Activated CD8-positive, alpha-beta memory T cell treated with anti-CD3 and anti-CD28 coated beads for 4 hours (primary cell): ENCODE results near the gene THOC2.
A peak's percentile ranks its signal among the peaks of the same experiment; 100 is the strongest.
"Not testable (repeated sequence)": the region's sequence is repeated elsewhere in the genome, so short reads cannot be mapped to it uniquely, and the experiment has no call there.

Experiments used
- DNase-seq, 2 donors: peaks; one replicate each; pipeline ENCODE4 v3.0.0-alpha.2; 2020; ENCODE audit warnings: low read depth in 2 of 2

Gene THOC2, protein sequence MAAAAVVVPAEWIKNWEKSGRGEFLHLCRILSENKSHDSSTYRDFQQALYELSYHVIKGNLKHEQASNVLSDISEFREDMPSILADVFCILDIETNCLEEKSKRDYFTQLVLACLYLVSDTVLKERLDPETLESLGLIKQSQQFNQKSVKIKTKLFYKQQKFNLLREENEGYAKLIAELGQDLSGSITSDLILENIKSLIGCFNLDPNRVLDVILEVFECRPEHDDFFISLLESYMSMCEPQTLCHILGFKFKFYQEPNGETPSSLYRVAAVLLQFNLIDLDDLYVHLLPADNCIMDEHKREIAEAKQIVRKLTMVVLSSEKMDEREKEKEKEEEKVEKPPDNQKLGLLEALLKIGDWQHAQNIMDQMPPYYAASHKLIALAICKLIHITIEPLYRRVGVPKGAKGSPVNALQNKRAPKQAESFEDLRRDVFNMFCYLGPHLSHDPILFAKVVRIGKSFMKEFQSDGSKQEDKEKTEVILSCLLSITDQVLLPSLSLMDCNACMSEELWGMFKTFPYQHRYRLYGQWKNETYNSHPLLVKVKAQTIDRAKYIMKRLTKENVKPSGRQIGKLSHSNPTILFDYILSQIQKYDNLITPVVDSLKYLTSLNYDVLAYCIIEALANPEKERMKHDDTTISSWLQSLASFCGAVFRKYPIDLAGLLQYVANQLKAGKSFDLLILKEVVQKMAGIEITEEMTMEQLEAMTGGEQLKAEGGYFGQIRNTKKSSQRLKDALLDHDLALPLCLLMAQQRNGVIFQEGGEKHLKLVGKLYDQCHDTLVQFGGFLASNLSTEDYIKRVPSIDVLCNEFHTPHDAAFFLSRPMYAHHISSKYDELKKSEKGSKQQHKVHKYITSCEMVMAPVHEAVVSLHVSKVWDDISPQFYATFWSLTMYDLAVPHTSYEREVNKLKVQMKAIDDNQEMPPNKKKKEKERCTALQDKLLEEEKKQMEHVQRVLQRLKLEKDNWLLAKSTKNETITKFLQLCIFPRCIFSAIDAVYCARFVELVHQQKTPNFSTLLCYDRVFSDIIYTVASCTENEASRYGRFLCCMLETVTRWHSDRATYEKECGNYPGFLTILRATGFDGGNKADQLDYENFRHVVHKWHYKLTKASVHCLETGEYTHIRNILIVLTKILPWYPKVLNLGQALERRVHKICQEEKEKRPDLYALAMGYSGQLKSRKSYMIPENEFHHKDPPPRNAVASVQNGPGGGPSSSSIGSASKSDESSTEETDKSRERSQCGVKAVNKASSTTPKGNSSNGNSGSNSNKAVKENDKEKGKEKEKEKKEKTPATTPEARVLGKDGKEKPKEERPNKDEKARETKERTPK (N-terminal part only)

DNA sequence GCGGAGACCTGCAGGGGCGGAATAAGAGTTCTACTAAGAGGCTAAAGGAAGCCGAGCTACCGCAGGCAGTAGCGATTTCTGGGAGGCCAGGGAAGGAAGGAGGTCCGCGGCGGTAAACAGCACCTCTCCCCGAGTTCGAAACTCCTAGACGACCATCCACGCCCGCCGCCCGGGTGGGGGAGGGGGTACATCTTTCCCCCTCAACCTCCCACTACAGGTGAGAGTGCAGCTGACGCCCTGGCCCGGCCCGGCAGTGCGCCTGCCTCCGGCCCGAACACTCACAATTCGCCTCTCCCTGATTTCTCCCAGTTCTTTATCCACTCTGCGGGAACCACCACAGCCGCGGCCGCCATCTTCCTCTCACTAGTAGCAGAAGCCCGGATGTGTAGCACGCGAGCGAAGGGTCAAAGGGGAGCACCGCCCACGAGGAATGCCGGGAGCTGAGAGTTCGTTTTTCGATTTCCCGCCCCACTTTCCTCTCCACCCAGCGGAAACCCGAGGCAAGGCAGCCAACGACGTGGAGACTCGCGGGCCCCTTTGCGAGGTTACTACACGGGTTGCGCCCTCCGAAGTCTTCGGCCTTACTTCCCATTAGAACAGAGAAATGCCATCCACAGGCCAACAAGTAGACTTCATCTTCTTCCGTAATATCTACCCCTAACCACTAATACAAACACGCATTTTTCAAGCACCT lies at the start of gene THOC2:
Gene THOC2, minus strand, starts transcription at position 383 of the 694 bp plus-strand sequence. Its CDS starts 30 bp downstream, at position 353.
- peak; percentile 54 to 62 for DNase-seq

- DNase-seq: not testable (repeated sequence)
Measured at GRCh38 chrX:123781786-123782185, 48.9 kb upstream of the THOC2 start.

DNA sequence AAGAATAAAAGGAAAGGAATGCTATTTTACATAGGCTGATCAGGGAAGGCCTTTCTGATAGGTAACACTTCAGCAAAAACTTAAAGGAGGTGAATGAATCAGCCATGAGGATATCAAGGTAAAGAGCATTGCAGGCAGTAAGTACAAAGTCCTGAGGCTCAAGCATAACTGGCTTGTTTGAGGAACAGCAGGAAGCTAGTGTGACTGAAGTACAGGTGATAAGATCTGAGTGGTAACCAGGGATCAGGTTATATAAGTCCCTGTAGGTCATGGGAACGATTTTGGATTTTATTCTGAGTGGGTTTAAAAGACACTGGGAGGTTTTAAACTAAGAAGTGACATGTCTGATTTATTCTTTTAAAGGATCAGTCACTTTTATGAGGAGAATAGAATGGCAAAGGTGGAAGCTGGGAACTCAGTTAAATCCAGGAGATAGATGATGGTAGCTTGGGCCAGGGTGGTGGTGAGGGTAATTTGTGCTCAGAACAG lies 47.1 kb upstream of the THOC2 start:
- no peak for DNase-seq

DNA sequence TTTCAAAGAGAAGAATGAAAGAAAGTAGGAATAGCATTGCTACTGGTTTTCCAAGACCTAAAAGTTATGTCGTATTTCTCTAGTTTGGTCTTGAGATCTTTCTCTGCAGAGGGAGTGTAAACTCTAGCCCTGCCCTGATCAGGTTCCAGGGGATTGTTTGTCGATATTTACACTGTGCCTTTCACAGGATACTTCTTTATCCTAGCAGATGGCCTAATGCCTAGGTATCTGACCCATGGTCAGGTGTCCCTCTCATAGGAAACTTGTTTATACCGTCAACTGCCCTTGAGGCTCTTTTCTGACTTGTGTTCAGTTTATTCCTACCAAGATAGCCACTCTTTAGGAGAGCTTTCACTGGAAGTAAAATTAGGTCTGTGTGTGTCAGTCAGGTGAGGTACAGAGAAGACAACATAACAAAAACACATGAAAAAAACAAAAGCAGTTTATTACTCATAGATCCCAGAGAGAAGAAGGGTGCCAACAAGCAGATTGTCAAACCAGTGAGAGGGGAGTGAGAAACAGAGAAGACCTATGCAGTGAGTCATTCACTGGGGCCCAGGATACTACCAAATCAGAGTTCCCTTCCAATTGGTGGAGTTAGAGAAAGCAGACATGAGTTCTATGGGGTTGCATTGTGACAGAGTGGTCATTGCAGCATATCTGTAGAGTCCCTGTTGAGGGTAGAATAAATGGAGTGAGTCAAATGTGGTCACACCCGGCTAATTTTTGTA lies 40.6 kb upstream of the THOC2 start:
- no peak for DNase-seq

DNA sequence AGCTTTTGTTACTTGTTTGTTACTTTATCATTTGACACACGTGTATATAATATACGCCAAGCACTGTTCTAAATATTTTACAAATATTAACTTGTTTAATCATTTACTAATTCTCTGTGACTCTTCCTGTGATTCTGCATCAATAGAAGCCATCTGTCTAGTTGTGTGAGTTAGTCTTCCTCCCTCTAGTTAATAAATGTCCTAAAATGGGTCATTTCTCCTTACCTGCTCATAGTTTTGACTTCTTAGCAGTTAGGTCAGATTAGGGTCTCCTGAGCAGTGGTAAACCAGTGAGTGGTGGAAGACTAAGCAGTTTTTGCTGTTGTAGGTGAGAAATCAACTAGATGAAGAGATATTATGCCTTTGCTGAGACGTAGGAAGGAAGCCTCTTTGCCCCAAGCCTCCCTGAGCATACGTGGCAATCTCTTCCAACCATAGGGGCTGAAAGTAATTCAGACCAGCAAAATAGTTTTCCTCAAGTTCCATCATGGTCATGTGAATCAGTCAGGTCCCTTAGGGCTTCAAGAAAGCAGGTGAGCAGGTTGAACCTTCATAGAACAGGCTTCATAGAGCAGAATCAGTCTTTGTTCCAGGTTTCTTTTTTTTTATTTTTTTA lies 38.7 kb upstream of the THOC2 start:
- no peak for DNase-seq

GRCh38 chrX:123764967-123765871 lies 32.4 kb upstream of the THOC2 start:
- peak; percentile 5 to 13 for DNase-seq

- not testable (repeated sequence) for DNase-seq
Measured at GRCh38 chrX:123759849-123760248, 27.0 kb upstream of the THOC2 start.

DNA sequence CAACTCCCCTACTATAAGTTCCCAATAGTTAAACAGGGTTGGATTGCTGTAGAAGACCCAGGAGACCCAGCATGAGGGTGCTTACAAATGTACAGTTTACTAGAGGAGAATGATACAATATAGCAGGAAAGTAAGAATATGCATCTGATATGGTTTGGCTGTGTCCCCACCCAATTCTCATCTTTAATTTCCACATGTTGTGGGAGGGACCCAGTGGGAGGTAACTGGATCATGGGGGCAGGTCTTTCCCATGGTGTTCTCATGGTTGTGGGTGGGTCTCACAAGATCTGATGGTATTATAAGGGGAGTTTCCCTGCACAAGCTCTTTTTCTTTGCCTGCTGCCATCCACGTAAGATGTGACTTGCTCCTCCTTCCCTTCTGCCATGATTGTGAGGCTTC lies 24.9 kb upstream of the THOC2 start:
- DNase-seq: not testable (repeated sequence)

- DNase-seq: no peak
Measured at GRCh38 chrX:123756320-123756719, 23.5 kb upstream of the THOC2 start.

GRCh38 chrX:123755107-123755506 lies 22.3 kb upstream of the THOC2 start:
- DNase-seq: no peak

- DNase-seq: no peak
Measured at GRCh38 chrX:123753656-123754350, 21.0 kb upstream of the THOC2 start.

DNA sequence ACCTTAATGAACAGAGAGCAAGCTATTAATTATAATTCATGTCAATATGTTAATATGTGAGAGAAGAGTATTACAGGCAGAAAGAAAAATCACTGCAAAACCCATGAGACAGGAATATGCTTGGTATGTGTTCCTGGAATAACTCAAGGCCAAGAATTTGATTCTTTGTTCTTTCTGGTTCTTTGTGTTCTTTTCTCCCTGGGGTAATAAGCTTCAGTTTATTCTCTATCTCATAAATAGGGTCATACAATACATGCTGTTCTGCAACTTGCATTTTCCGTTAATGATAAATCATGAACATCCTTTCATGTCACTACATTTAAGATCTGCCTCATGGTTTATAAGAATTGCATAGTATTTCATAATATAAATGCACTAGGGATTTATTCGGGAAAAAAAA lies 16.8 kb upstream of the THOC2 start:
- DNase-seq: no peak

- DNase-seq: no peak
Measured at GRCh38 chrX:123745511-123745910, 12.7 kb upstream of the THOC2 start.

DNA sequence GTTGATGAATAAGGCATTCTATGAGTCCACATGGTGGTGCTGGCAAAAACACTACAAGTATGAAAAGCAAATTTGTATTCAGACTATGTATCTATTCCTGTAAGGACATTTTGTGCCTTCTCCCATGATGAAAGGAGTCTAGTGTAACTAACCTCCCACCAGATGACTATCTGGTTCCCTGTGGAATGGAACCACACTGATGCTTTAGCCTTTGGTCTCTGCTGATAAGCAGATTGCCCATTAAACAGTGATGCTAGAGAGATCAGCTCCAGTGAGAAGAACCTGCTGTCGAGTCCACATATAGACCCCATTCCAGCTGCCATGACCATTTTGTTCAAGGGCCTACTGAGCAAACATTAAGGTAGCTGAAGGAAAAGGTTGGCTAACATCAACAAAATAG lies 10.5 kb upstream of the THOC2 start:
- no peak for DNase-seq

- DNase-seq: no peak
Measured at GRCh38 chrX:123742440-123742839, 9.6 kb upstream of the THOC2 start.

DNA sequence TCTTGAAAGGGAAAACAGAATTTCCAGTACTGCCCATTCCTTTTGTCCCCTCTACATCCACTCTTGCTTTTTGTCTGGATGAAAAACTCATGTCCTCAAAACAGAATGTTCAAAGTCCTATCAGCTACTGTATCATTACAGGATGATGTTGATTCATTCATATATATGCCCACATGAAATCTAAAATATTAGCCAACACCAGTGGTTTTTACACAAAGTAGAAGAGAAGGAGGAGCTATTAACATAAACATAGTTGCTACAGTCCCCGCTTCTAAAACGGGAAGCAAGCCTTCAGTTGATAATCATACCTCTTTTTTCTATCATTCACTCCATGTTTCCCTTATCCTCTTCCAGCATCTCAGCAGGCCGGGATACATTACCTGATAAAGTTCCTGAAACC lies 7.7 kb upstream of the THOC2 start:
- no peak for DNase-seq

GRCh38 chrX:123740006-123740405 lies 7.2 kb upstream of the THOC2 start:
- no peak for DNase-seq

DNA sequence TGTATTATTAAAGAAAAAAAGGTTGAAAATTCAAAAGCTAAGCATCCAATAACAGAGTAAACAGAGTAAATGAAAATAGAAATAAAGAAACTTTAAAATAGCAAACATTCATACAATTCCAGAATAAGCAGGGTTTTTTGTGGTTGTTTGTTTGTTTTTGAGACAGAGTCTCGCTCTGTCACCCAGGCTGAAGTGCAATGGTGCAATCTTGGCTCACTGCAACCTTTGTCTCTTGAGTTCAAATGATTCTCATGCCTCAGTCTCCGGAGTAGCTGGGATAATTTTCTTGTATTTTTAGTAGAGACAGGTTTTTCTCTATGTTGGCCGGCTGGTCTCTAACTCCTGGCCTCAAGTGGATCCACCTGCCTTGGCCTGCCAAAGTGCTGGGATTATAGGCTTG lies 6.6 kb upstream of the THOC2 start:
- DNase-seq: no peak
